ENCODE measurements around the gene BDKRB2.

- TF ChIP-seq CTCF (IDR thresholded peaks at IDR 0.05; ENCODE audit: poor library complexity, severe bottlenecking), result no peak
- TF ChIP-seq, protein P1, sequence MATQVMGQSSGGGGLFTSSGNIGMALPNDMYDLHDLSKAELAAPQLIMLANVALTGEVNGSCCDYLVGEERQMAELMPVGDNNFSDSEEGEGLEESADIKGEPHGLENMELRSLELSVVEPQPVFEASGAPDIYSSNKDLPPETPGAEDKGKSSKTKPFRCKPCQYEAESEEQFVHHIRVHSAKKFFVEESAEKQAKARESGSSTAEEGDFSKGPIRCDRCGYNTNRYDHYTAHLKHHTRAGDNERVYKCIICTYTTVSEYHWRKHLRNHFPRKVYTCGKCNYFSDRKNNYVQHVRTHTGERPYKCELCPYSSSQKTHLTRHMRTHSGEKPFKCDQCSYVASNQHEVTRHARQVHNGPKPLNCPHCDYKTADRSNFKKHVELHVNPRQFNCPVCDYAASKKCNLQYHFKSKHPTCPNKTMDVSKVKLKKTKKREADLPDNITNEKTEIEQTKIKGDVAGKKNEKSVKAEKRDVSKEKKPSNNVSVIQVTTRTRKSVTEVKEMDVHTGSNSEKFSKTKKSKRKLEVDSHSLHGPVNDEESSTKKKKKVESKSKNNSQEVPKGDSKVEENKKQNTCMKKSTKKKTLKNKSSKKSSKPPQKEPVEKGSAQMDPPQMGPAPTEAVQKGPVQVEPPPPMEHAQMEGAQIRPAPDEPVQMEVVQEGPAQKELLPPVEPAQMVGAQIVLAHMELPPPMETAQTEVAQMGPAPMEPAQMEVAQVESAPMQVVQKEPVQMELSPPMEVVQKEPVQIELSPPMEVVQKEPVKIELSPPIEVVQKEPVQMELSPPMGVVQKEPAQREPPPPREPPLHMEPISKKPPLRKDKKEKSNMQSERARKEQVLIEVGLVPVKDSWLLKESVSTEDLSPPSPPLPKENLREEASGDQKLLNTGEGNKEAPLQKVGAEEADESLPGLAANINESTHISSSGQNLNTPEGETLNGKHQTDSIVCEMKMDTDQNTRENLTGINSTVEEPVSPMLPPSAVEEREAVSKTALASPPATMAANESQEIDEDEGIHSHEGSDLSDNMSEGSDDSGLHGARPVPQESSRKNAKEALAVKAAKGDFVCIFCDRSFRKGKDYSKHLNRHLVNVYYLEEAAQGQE (IDR thresholded peaks at IDR 0.05; ENCODE audit: borderline replicate concordance), result no peak
- no peak for TF ChIP-seq RAD21 (conservative IDR thresholded peaks at IDR 0.05)
- no peak for TF ChIP-seq EP300 (conservative IDR thresholded peaks at IDR 0.05; ENCODE audit: poor library complexity, severe bottlenecking)
- no peak for TF ChIP-seq EZH2 (IDR thresholded peaks at IDR 0.05; ENCODE audit: borderline replicate concordance, insufficient read depth, low read length, poor library complexity, severe bottlenecking)
These were observed 13.3 kb upstream of the BDKRB2 start for GRCh38 chr14:96191353-96191752.
